Activated CD4-positive, alpha-beta T cell treated with anti-CD3 and anti-CD28 coated beads, Interleukin-2, amount 50 U/mL, for 48 hours (primary cell): ENCODE results near the gene SAMD14.

Experiments used
- DNase-seq, 2 experiments: peaks; one replicate each; pipeline ENCODE4 v3.0.0-alpha.2; 2020

SAMD14 gene

GRCh38 chr17:50147841-50148225 is 17.9 kb upstream of the SAMD14 start:
- DNase-seq = peak in 1 of 2 experiments; percentile 38

GRCh38 chr17:50146927-50147665 is 17.1 kb upstream of the SAMD14 start:
- peak in 1 of 2 experiments; percentile 22 for DNase-seq

GRCh38 chr17:50146230-50146926 is 16.4 kb upstream of the SAMD14 start:
- DNase-seq = peak in 1 of 2 experiments; percentile 33

GRCh38 chr17:50145532-50146229 is 15.7 kb upstream of the SAMD14 start:
- no peak for DNase-seq

- peak; percentile 32 to 50 for DNase-seq
Observed at GRCh38 chr17:50144845-50145531, 15.0 kb upstream of the SAMD14 start.

- DNase-seq = no peak
Observed at GRCh38 chr17:50144355-50144754, 14.4 kb upstream of the SAMD14 start.

- DNase-seq = no peak
Observed at GRCh38 chr17:50143461-50144176, 13.7 kb upstream of the SAMD14 start.

GRCh38 chr17:50141745-50142110 is 11.8 kb upstream of the SAMD14 start:
- no peak for DNase-seq

- DNase-seq = no peak
Observed at GRCh38 chr17:50141026-50141744, 11.2 kb upstream of the SAMD14 start.

GRCh38 chr17:50139950-50140885 is 10.3 kb upstream of the SAMD14 start:
- DNase-seq = peak; percentile 85 to 88

- no peak for DNase-seq
Observed at GRCh38 chr17:50139185-50139783, 9.3 kb upstream of the SAMD14 start.

- no peak for DNase-seq
Observed at GRCh38 chr17:50137042-50137441, 7.1 kb upstream of the SAMD14 start.

GRCh38 chr17:50136096-50136687 is 6.2 kb upstream of the SAMD14 start:
- DNase-seq = no peak

- no peak for DNase-seq
Observed at GRCh38 chr17:50135316-50136095, 5.5 kb upstream of the SAMD14 start.

- DNase-seq = no peak
Observed at GRCh38 chr17:50134206-50135110, 4.5 kb upstream of the SAMD14 start.

- DNase-seq = no peak
Observed at GRCh38 chr17:50133769-50134099, 3.8 kb upstream of the SAMD14 start.

GRCh38 chr17:50133028-50133768 is 3.2 kb upstream of the SAMD14 start:
- DNase-seq = no peak
